Activated T-cell treated with anti-CD3 and anti-CD28 coated beads for 4 hours (primary cell): Measurements from ENCODE around the gene ZNRF1.

Experiments used
- DNase-seq: peaks from one replicate; pipeline ENCODE4 v3.0.0-alpha.2; 2020

ZNRF1 gene

GRCh38 chr16:75101635-75102034 lies 102.8 kb downstream of the ZNRF1 start:
- DNase-seq, result no peak

GRCh38 chr16:75102595-75102994 lies 103.8 kb downstream of the ZNRF1 start:
- DNase-seq, result no peak

- DNase-seq, result no peak
Measured at GRCh38 chr16:75103994-75104393, 105.2 kb downstream of the ZNRF1 start.

GRCh38 chr16:75104836-75105235 lies 106.0 kb downstream of the ZNRF1 start:
- no peak for DNase-seq

GRCh38 chr16:75105306-75106061 lies 106.7 kb downstream of the ZNRF1 start:
- DNase-seq, result no peak

- no peak for DNase-seq
Measured at GRCh38 chr16:75106351-75107274, 107.8 kb downstream of the ZNRF1 start.

GRCh38 chr16:75107505-75107904 lies 108.7 kb downstream of the ZNRF1 start:
- no peak for DNase-seq

GRCh38 chr16:75108792-75109731 lies 110.2 kb downstream of the ZNRF1 start:
- peak; percentile 56 for DNase-seq

GRCh38 chr16:75109732-75110243 lies 111.0 kb downstream of the ZNRF1 start:
- no peak for DNase-seq

GRCh38 chr16:75110637-75111513 lies 112.1 kb downstream of the ZNRF1 start:
- peak; percentile 71 for DNase-seq

GRCh38 chr16:75111514-75111940 lies 112.7 kb downstream of the ZNRF1 start:
- no peak for DNase-seq

- DNase-seq, result no peak
Measured at GRCh38 chr16:75111961-75112733, 113.3 kb downstream of the ZNRF1 start.

- no peak for DNase-seq
Measured at GRCh38 chr16:75112734-75113491, 114.1 kb downstream of the ZNRF1 start.

- no peak for DNase-seq
Measured at GRCh38 chr16:75113541-75114121, 114.8 kb downstream of the ZNRF1 start.

- DNase-seq, result no peak
Measured at GRCh38 chr16:75114179-75114945, 115.5 kb downstream of the ZNRF1 start.

GRCh38 chr16:75114946-75115825 lies 116.4 kb downstream of the ZNRF1 start:
- no peak for DNase-seq

GRCh38 chr16:75116081-75116910 lies 117.5 kb downstream of the ZNRF1 start, which contains the start of gene LDHD:
LDHD (minus strand) TSS chr16:75116780; CDS start chr16:75116720, 60 bp downstream.
- DNase-seq, result no peak
